Activated naive CD8-positive, alpha-beta T cell treated with anti-CD3 and anti-CD28 coated beads, Interleukin-2, amount 10 ng/mL, durations not matched to agents 7 days and 5 days (primary cell): Measurements from ENCODE around the gene ZNF335. TPM values are rescaled to one million over a fixed set of nuclear protein-coding genes. Genes with fewer than 3 reads are reported as not detected.

ENCODE experiments used
- ATAC-seq: fragments of 150-1000 bp; cut with Tn5 transposase; one replicate; pipeline ENCODE4 v1.10.0; 2021; ENCODE audit warnings: low read depth, moderate library complexity
- POLR2A ChIA-PET: fragments of 350-600 bp; sonication (Branson Sonifier 250); formaldehyde crosslinking; loops from one replicate; lab custom pipeline; 2021; ENCODE audit warnings: antibody characterized with exemption; lab: Charles Lee
- DNase-seq: peaks from one replicate; pipeline ENCODE4 v3.0.0; 2021
- H3K27ac Mint-ChIP-seq: one replicate; pipeline ENCODE4 v1.8.0; 2022; ENCODE audit warnings: mild to moderate bottlenecking, mixed read lengths
- H3K27me3 Mint-ChIP-seq: one replicate; pipeline ENCODE4 v1.8.0; 2022; ENCODE audit warnings: mild to moderate bottlenecking, moderate library complexity, mixed read lengths
- H3K36me3 Mint-ChIP-seq: one replicate; pipeline ENCODE4 v1.8.0; 2021; ENCODE audit warnings: mild to moderate bottlenecking, mixed read lengths
- H3K4me1 Mint-ChIP-seq: one replicate; pipeline ENCODE4 v1.8.0; 2021; ENCODE audit warnings: mixed read lengths
- H3K4me3 Mint-ChIP-seq: one replicate; pipeline ENCODE4 v1.8.0; 2022; ENCODE audit warnings: mild to moderate bottlenecking, moderate library complexity, mixed read lengths
- H3K9me3 Mint-ChIP-seq: one replicate; pipeline ENCODE4 v1.8.0; 2021; ENCODE audit warnings: mixed read lengths
- total RNA-seq, 2 experiments: library from RNA; stranded (reverse); gene quantifications; one replicate each; pipeline ENCODE4 v1.2.3, GENCODE V29; 2021

Gene ZNF335
- total RNA-seq, 2 experiments from 2014 or later = 43.3 to 43.7 TPM

GRCh38 chr20:45899046-45899835 is 72.8 kb downstream of the ZNF335 start:
- no peaks in the 10 kb centered on the region for H3K36me3 Mint-ChIP-seq
- no peaks in the 10 kb centered on the region for H3K27me3 Mint-ChIP-seq
- no peaks in the 10 kb centered on the region for H3K4me1 Mint-ChIP-seq
- DNase-seq (no peak), ATAC-seq (no peak)
- H3K4me3 Mint-ChIP-seq = no peak overlapping the region
- no peak overlapping the region for H3K27ac Mint-ChIP-seq
- POLR2A ChIA-PET = interaction anchor here (0.7 kb wide), 1 partner anchor 10 kb away, joined by 4 read pairs; no protein-coding TSS in a partner anchor
- no peaks in the 10 kb centered on the region for H3K9me3 Mint-ChIP-seq

Other genes starting within 250 kb of the ZNF335 start
- not detected for gene SPINT4, start 249.9 kb downstream of the ZNF335 start, total RNA-seq
- not detected for gene WFDC3, start 180.3 kb downstream of the ZNF335 start, total RNA-seq
- gene DNTTIP1, start 180.2 kb downstream of the ZNF335 start, total RNA-seq = 10 to 100 TPM; 29.0 to 30.9 TPM
- gene UBE2C, start 159.6 kb downstream of the ZNF335 start, total RNA-seq = 100 to 1,000 TPM; 153 to 154 TPM
- not detected for gene TNNC2, start 144.9 kb downstream of the ZNF335 start, total RNA-seq
- 1 to 10 TPM; 2.0 to 2.5 TPM for gene SNX21, start 138.4 kb downstream of the ZNF335 start, total RNA-seq
- gene ACOT8, start 114.8 kb downstream of the ZNF335 start, total RNA-seq = 10 to 100 TPM; 35.4 to 38.6 TPM
- gene ZSWIM3, start 114.6 kb downstream of the ZNF335 start, total RNA-seq = 1 to 10 TPM; 5.3 to 5.7 TPM
- gene ZSWIM1, start 91.0 kb downstream of the ZNF335 start, total RNA-seq = 10 to 100 TPM; 12.2 to 13.0 TPM
- gene SPATA25, start 84.6 kb downstream of the ZNF335 start, total RNA-seq = 1 to 10 TPM; 1.7 to 2.0 TPM
- 1 to 10 TPM; 3.9 to 5.3 TPM for gene NEURL2, start 81.0 kb downstream of the ZNF335 start, total RNA-seq
- 10 to 100 TPM; 76.9 to 83.4 TPM for gene CTSA, start 80.9 kb downstream of the ZNF335 start, total RNA-seq
- gene PLTP, start 60.0 kb downstream of the ZNF335 start, total RNA-seq = 1 to 10 TPM; 2.2 to 2.9 TPM
- 10 to 100 TPM; 54.5 to 58.3 TPM for gene PCIF1, start 37.5 kb downstream of the ZNF335 start, total RNA-seq
- gene MMP9, start 36.7 kb upstream of the ZNF335 start, total RNA-seq = 10 to 100 TPM; 18.4 to 21.8 TPM
- gene SLC12A5, start 57.0 kb upstream of the ZNF335 start, total RNA-seq = 1 to 10 TPM; 1.6 to 1.9 TPM
- 10 to 100 TPM; 27.8 to 32.8 TPM for gene NCOA5, start 117.8 kb upstream of the ZNF335 start, total RNA-seq
- 1 to 10 TPM; 3.0 to 3.1 TPM for gene CD40, start 146.1 kb upstream of the ZNF335 start, total RNA-seq